OCI-LY7 (cell line): ENCODE measurements around the gene SYCP1.

Experiments
- CTCF ChIP-seq: fragments of 200-600 bp; sonication (generic); conservative IDR thresholded peaks from 2 replicates; pipeline ENCODE4 v1.5.1; 2014; ENCODE audit warnings: mild to moderate bottlenecking, antibody characterized with exemption, low read length, moderate library complexity, mixed read lengths
- EZH2phosphoT487 ChIP-seq: fragments of 200-600 bp; sonication (generic); IDR thresholded peaks from 2 replicates; pipeline ENCODE4 v1.6.1; 2018; ENCODE audit warnings: low read depth, borderline replicate concordance, mild to moderate bottlenecking, mixed run types, antibody characterized with exemption, low read length, moderate library complexity, mixed read lengths

DNA sequence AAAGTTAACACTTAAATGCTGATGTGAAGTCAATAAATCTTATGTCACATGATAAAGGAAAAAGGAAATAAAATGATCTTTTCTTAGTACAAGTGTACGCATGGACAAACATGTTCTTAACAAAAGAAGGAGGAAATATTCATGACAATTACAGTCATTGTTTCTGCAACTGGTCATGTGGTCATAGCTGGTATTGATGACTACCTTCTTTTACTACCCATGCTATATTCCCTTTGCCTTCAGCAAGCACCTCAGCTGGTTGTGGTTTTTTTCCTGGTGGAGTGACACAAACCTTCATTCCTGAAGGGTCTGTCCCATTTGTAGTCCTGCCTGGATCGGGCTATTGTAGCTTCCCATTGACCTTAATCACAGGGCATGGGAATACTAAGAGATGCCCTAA, 151.5 kb downstream of the SYCP1 start:
- TF ChIP-seq CTCF (no peak), EZH2phosphoT487 (no peak)
